ENCODE results near the gene RASGRP2. TPM values are rescaled to one million over a fixed set of nuclear protein-coding genes. Genes with fewer than 3 reads are reported as not detected.

Gene RASGRP2
- 0.70 to 1.5 TPM (median 1.1 TPM) in 5 replicates for total RNA-seq (2022; extraction: Qiagen RNA extraction; ENCODE audit: low read depth)

GRCh38 chr11:64743591-64744543 lies at the start of gene RASGRP2:
Gene RASGRP2, minus strand, starts transcription at chr11:64744142. Its CDS starts 1,276 bp downstream, at chr11:64742866.

GRCh38 chr11:64778473-64779298 lies 34.7 kb upstream of the RASGRP2 start, which contains the start of gene SF1:
Gene SF1, minus strand, starts transcription at chr11:64778542. Its CDS starts 150 bp downstream, at chr11:64778392.

DNA sequence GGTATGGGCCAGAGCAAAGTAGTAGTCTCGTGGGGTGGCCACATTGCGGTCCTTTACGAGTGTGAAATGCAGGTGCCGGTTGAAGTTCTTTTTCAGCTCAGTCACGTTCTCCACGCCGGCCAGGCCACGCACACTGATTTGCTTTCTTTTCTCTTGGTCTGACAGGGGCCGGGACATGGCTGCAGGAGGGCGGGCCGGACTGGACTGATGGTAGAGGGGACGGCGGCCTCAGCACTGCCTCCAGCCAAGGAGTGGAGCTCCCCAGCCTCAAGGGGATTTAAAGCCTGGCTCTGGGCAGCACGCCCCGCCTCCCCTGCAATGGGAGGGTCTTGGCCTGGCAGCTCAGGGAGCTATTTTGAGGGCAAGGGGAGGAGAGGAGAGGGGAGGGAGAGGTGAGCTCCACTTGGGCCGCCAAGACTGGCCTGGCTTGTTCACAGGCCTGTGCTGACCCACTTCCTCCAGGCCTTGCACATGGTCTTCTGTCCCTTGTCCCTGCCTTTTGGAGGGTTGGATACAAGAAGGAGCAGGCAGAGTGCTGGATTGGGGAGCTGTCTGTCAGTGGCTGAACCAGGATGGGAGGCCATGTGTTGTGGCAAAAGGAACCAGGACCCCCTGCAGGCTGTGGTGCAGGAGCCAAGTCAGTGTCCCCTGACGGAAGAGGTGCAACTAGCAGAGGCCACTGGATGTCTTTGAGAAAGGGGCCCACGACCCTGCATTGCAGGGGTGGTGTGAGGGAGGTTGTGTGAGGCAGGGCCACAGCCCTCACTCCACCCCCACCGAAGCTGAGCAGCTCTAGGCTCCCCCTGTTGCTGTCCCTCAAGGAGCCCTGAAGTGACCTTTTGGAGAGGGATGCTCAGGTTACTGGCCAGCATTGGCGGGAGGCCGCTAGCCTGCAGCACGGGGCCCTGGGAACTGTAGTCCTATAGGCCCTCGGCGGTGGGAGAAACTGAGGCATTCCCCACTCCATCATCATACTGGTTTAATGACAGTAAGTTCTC lies 16.1 kb upstream of the RASGRP2 start, which contains the start of gene PYGM:
Gene PYGM, minus strand, starts transcription at position 253 of the 998 bp plus-strand sequence. Its CDS starts 76 bp downstream, at position 177.

DNA sequence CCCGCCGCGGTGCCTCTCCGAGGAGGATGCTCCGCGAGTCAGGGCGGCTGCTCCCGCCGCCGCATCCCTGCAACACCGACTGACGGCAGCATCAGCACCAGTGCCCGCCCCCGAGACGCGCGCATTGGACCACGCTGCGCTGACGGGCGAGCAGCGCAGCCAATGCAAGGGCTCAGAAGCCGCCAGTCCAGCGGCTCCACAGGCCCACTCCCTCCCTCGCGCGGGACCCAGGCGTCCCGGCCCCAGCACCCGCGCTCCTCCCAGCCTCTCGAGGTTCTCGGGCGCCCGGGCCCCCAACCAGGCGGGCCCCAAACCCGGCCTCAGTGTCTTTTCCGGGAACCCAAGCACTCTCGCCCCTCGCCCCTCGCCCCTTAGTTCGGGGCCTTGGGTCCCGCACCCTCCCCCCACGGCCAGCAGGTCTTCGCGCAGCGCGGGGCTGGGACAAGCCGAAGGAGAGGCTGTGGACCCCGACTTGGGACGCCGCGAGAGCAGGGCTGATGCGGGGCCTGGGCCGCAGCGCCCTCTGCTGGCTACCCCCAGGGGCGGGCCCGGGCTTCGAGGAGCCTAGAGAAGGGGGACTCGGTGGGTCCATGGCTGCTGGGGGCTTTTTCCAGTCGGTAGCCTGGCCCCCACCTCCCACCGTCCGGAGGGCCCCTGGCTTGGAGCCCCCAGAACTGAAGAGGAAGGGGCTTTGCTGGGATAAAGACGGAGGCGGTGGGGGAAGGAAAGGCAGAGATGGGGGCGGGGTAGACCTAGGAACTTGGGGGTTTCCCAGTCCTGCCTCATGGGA lies 20.6 kb downstream of the RASGRP2 start, which contains the start of gene NRXN2:
Gene NRXN2, minus strand, starts transcription at position 81 of the 790 bp plus-strand sequence. CDS start 9,498 bp downstream, outside the sequence.

Other genes starting within 250 kb of the RASGRP2 start
- gene SLC22A11, start 188.2 kb downstream of the RASGRP2 start, total RNA-seq (2022; extraction: Qiagen RNA extraction; ENCODE audit: low read depth): 0.06 to 0.17 TPM (median 0.08 TPM) in 4 of 5 replicates, not detected in the other
- not detected in 5 replicates for gene SLC22A12, start 152.9 kb downstream of the RASGRP2 start, total RNA-seq (2022; extraction: Qiagen RNA extraction; ENCODE audit: low read depth)
- 0.13 to 1.1 TPM (median 0.34 TPM) in 5 replicates for gene NRXN2, start 20.9 kb downstream of the RASGRP2 start, total RNA-seq (2022; extraction: Qiagen RNA extraction; ENCODE audit: low read depth)
- 0.12 to 0.40 TPM (median 0.30 TPM) in 5 replicates for gene PYGM, start 15.8 kb upstream of the RASGRP2 start, total RNA-seq (2022; extraction: Qiagen RNA extraction; ENCODE audit: low read depth)
- 172 to 224 TPM (median 188 TPM) in 5 replicates for gene SF1, start 34.4 kb upstream of the RASGRP2 start, total RNA-seq (2022; extraction: Qiagen RNA extraction; ENCODE audit: low read depth)
- gene MAP4K2, start 59.1 kb upstream of the RASGRP2 start, total RNA-seq (2022; extraction: Qiagen RNA extraction; ENCODE audit: low read depth): 6.4 to 10.8 TPM (median 10.2 TPM) in 5 replicates
- gene MEN1, start 66.4 kb upstream of the RASGRP2 start, total RNA-seq (2022; extraction: Qiagen RNA extraction; ENCODE audit: low read depth): 25.9 to 45.2 TPM (median 41.1 TPM) in 5 replicates
- 1.2 to 1.5 TPM (median 1.5 TPM) in 5 replicates for gene CDC42BPG, start 100.5 kb upstream of the RASGRP2 start, total RNA-seq (2022; extraction: Qiagen RNA extraction; ENCODE audit: low read depth)
- 129 to 169 TPM (median 139 TPM) in 5 replicates for gene EHD1, start 134.5 kb upstream of the RASGRP2 start, total RNA-seq (2022; extraction: Qiagen RNA extraction; ENCODE audit: low read depth)
- gene ATG2A, start 173.1 kb upstream of the RASGRP2 start, total RNA-seq (2022; extraction: Qiagen RNA extraction; ENCODE audit: low read depth): 16.9 to 25.7 TPM (median 23.3 TPM) in 5 replicates
- gene PPP2R5B, start 180.5 kb upstream of the RASGRP2 start, total RNA-seq (2022; extraction: Qiagen RNA extraction; ENCODE audit: low read depth): 3.7 to 7.1 TPM (median 5.4 TPM) in 5 replicates
- gene GPHA2, start 191.8 kb upstream of the RASGRP2 start, total RNA-seq (2022; extraction: Qiagen RNA extraction; ENCODE audit: low read depth): not detected in 5 replicates
- not detected in 5 replicates for gene MAJIN, start 228.0 kb upstream of the RASGRP2 start, total RNA-seq (2022; extraction: Qiagen RNA extraction; ENCODE audit: low read depth)

Measured in A549 treated with DMSO at 1 μM for 4 hours (cell line).